ENCODE measurements around the gene KRTAP19-1. TPM values are rescaled to one million over a fixed set of nuclear protein-coding genes. Genes with fewer than 3 reads are reported as not detected.
A peak's percentile ranks its signal among the peaks of the same experiment; 100 is the strongest.
"Not testable (repeated sequence)": the region's sequence is repeated elsewhere in the genome, so short reads cannot be mapped to it uniquely, and the experiment has no call there.

The KRTAP19-1 gene
- total RNA-seq: not detected

- DNase-seq: no peak
- H3K27ac ChIP-seq: no peak within 1 kb of the TSS
- ATAC-seq (ENCODE audit: low FRiP score in 2 of 2): no peak
- H3K27me3 ChIP-seq: no peaks in the 10 kb centered on the region
- no peaks in the 10 kb centered on the region for H3K9me3 ChIP-seq
- H3K36me3 ChIP-seq: no peaks in the 10 kb centered on the region
- TF ChIP-seq POLR2AphosphoS5 (IDR thresholded peaks at IDR 0.05) (no peak), EP300 (IDR thresholded peaks at IDR 0.05) (no peak), POLR2A (IDR thresholded peaks at IDR 0.05) (no peak), CTCF (IDR thresholded peaks at IDR 0.05) (no peak)
- no peaks in the 10 kb centered on the region for H3K4me1 ChIP-seq
- H3K4me3 ChIP-seq: no peak within 1 kb of the TSS
- 86 to 94% methylated on average over 7 of the region's 7 CpGs for WGBS, 2 donors
Observed at GRCh38 chr21:30480145-30480544, at the start of gene KRTAP19-1. Gene KRTAP19-1, minus strand, starts transcription at chr21:30480367. Its CDS starts 50 bp downstream, at chr21:30480317.

DNA sequence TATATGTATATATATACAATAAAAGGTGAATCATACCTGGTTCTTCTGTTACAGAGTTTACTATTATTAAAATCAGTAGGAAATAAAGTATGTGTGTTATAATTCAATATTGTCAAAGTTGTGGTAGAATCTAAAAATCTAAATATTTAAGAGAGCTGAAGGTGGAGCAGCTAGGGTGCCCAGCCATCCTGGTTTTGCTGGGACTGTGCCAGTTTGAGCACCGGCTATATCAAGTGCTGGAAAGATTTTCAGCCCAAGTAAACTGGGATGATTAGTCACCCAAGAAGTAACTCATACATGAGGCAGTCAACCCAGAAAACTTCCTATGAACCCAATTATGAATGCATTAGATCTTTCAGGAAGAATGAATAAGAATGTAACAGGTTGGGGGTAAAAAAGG lies 38.7 kb upstream of the KRTAP19-1 start:
- no peak for ATAC-seq (ENCODE audit: low FRiP score in 2 of 2)
- WGBS, 2 donors: 88 to 93% methylated on average over 1 of the region's 1 CpG
- Histone ChIP-seq H3K27ac (no peak overlapping the region), H3K9me3 (no peaks in the 10 kb centered on the region), H3K27me3 (no peaks in the 10 kb centered on the region), H3K4me1 (no peaks in the 10 kb centered on the region), H3K36me3 (no peaks in the 10 kb centered on the region), H3K4me3 (no peak overlapping the region)
- no peak for TF ChIP-seq POLR2AphosphoS5 (IDR thresholded peaks at IDR 0.05)
- TF ChIP-seq EP300 (IDR thresholded peaks at IDR 0.05): no peak
- no peak for TF ChIP-seq CTCF (IDR thresholded peaks at IDR 0.05)
- TF ChIP-seq POLR2A (IDR thresholded peaks at IDR 0.05): no peak
- no peak for DNase-seq

- ATAC-seq (ENCODE audit: low FRiP score in 2 of 2): no peak
- Histone ChIP-seq H3K9me3 (no peaks in the 10 kb centered on the region), H3K4me3 (no peak overlapping the region), H3K27ac (no peak overlapping the region), H3K27me3 (no peaks in the 10 kb centered on the region), H3K36me3 (no peaks in the 10 kb centered on the region), H3K4me1 (no peaks in the 10 kb centered on the region)
- DNase-seq: no peak
- TF ChIP-seq CTCF (IDR thresholded peaks at IDR 0.05) (no peak), EP300 (IDR thresholded peaks at IDR 0.05) (no peak), POLR2A (IDR thresholded peaks at IDR 0.05) (no peak), POLR2AphosphoS5 (IDR thresholded peaks at IDR 0.05) (no peak)
- WGBS, 2 donors: 62 to 76% methylated on average over 1 of the region's 1 CpG
Observed at GRCh38 chr21:30515681-30516080, 35.5 kb upstream of the KRTAP19-1 start.

GRCh38 chr21:30505621-30506205 lies 25.5 kb upstream of the KRTAP19-1 start:
- not testable (repeated sequence) for H3K4me3 ChIP-seq; ATAC-seq (ENCODE audit: low FRiP score in 2 of 2); H3K4me1 ChIP-seq; DNase-seq; H3K27me3 ChIP-seq; H3K36me3 ChIP-seq; H3K27ac ChIP-seq; H3K9me3 ChIP-seq
- TF ChIP-seq CTCF (IDR thresholded peaks at IDR 0.05): peak in 2 of 6 experiments; percentile 7 to 31
- 27 to 32% methylated on average over 4 of the region's 4 CpGs for WGBS, 2 donors

- H3K9me3 ChIP-seq: no peaks in the 10 kb centered on the region
- no peaks in the 10 kb centered on the region for H3K27me3 ChIP-seq
- TF ChIP-seq EP300 (IDR thresholded peaks at IDR 0.05) (no peak), POLR2A (IDR thresholded peaks at IDR 0.05) (no peak), CTCF (IDR thresholded peaks at IDR 0.05) (no peak), POLR2AphosphoS5 (IDR thresholded peaks at IDR 0.05) (no peak)
- H3K4me1 ChIP-seq: no peaks in the 10 kb centered on the region
- no peak for DNase-seq
- no peak within 1 kb of the TSS for H3K4me3 ChIP-seq
- no peak within 1 kb of the TSS for H3K27ac ChIP-seq
- H3K36me3 ChIP-seq: no peaks in the 10 kb centered on the region
- ATAC-seq (ENCODE audit: low FRiP score in 2 of 2): no peak
- WGBS, 2 donors: 78 to 87% methylated on average over 6 of the region's 6 CpGs
Observed at GRCh38 chr21:30502041-30502440, 21.9 kb upstream of the KRTAP19-1 start, which contains the start of gene KRTAP19-5. Gene KRTAP19-5, minus strand, starts transcription at chr21:30502141. Its CDS starts 51 bp downstream, at chr21:30502090.

Measured in upper lobe of left lung (tissue), 6 donors.